ENCODE data around the gene ATRNL1.
"Not testable (repeated sequence)": the region's sequence is repeated elsewhere in the genome, so short reads cannot be mapped to it uniquely, and the experiment has no call there.

Gene ATRNL1

GRCh38 chr10:115772606-115773005 lies 679.4 kb downstream of the ATRNL1 start:
- no peak for DNase-seq

GRCh38 chr10:115773832-115774231 lies 680.7 kb downstream of the ATRNL1 start:
- no peak for DNase-seq

- DNase-seq = no peak
These were observed 681.6 kb downstream of the ATRNL1 start for GRCh38 chr10:115774721-115775120.

GRCh38 chr10:115777646-115778045 lies 684.5 kb downstream of the ATRNL1 start:
- no peak for DNase-seq

- DNase-seq = no peak
These were observed 697.1 kb downstream of the ATRNL1 start for GRCh38 chr10:115790220-115790619.

GRCh38 chr10:115795964-115796363 lies 702.8 kb downstream of the ATRNL1 start:
- no peak for DNase-seq

GRCh38 chr10:115801457-115801856 lies 708.3 kb downstream of the ATRNL1 start:
- no peak for DNase-seq

GRCh38 chr10:115801992-115802391 lies 708.8 kb downstream of the ATRNL1 start:
- DNase-seq = no peak

- DNase-seq = no peak
These were observed 709.7 kb downstream of the ATRNL1 start for GRCh38 chr10:115802911-115803310.

GRCh38 chr10:115814542-115814941 lies 721.4 kb downstream of the ATRNL1 start:
- DNase-seq = no peak

GRCh38 chr10:115818012-115818411 lies 724.8 kb downstream of the ATRNL1 start:
- no peak for DNase-seq

GRCh38 chr10:115826396-115826795 lies 733.2 kb downstream of the ATRNL1 start:
- no peak for DNase-seq

- no peak for DNase-seq
These were observed 734.3 kb downstream of the ATRNL1 start for GRCh38 chr10:115827231-115828009.

GRCh38 chr10:115828182-115828581 lies 735.0 kb downstream of the ATRNL1 start:
- not testable (repeated sequence) for DNase-seq

- no peak for DNase-seq
These were observed 736.5 kb downstream of the ATRNL1 start for GRCh38 chr10:115829521-115830205.

- peak; percentile 16 for DNase-seq
These were observed 737.3 kb downstream of the ATRNL1 start for GRCh38 chr10:115830265-115830970.

GRCh38 chr10:115831016-115831415 lies 737.9 kb downstream of the ATRNL1 start:
- DNase-seq = no peak

GRCh38 chr10:115833119-115833518 lies 740.0 kb downstream of the ATRNL1 start:
- no peak for DNase-seq

- no peak for DNase-seq
These were observed 751.4 kb downstream of the ATRNL1 start for GRCh38 chr10:115844591-115844990.

- DNase-seq = no peak
These were observed 752.8 kb downstream of the ATRNL1 start for GRCh38 chr10:115845921-115846320.

- no peak for DNase-seq
These were observed 753.4 kb downstream of the ATRNL1 start for GRCh38 chr10:115846528-115846927.

GRCh38 chr10:115849197-115849596 lies 756.0 kb downstream of the ATRNL1 start:
- DNase-seq = no peak

GRCh38 chr10:115850666-115851065 lies 757.5 kb downstream of the ATRNL1 start:
- DNase-seq = no peak

- no peak for DNase-seq
These were observed 758.5 kb downstream of the ATRNL1 start for GRCh38 chr10:115851695-115852094.
